Measurements from ENCODE around the gene STK39. TPM values are rescaled to one million over a fixed set of nuclear protein-coding genes. Genes with fewer than 3 reads are reported as not detected.

The STK39 gene
- total and polyA plus RNA-seq, 4 donors: 8.5 to 18.7 (median 11.2) TPM

DNA sequence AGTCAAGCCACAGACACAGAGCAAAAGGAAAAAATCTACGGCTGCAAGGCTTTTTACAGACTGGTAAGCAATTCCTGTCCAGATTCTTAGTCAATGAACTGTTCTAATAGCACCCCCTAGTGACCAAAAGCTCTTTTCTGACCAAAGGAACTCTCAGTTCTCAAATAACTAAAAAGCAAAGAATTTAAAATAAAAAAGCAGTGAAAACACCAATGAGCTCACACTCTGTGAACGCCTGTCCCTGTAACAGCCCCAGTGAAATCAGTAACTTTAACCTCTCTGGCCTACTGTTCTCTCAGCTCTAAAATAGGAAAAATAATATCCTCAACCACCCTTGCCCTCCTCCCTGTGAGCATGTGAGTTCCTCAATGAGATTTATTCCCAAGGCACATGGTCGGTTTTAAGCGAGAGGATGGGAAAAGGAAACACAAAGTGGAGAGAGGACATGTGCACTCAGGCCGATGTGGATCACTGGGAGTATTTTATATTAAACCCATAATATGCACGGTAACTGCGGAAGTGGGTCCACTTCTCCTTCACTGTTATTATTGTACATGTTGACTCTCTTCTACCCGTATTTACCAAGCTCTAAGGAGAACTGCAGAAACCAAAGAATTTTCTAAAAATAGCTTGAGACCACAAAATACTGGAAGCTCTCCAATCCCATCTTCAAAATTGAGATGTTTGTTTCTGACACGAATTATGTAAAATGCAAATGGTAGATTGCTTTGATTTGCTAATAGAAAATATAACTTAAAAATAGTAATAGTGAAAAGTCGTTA is 128.5 kb downstream of the STK39 start:
- Histone ChIP-seq H3K4me1 (ENCODE audit: control insufficient read depth in 5 of 5, insufficient read depth in 5 of 5, low read length in 5 of 5) (peaks cover 0 to 12% (median 0%) of the 10 kb centered on the region in 5 donors), H3K27ac (ENCODE audit: low read depth in 1 of 2, low read length in 1 of 2) (peak overlapping the region in 1 of 2 donors; percentile 40), H3K9ac (ENCODE audit: insufficient read depth in 1 of 2, low read length in 2 of 2) (no peak overlapping the region), H3K36me3 (ENCODE audit: control insufficient read depth in 4 of 4, insufficient read depth in 4 of 4, low read length in 4 of 4) (peaks cover 3 to 18% (median 9%) of the 10 kb centered on the region in 4 donors), H3K4me3 (no peak overlapping the region), H3K27me3 (ENCODE audit: control insufficient read depth in 3 of 3, insufficient read depth in 3 of 3, low read length in 2 of 3) (no peaks in the 10 kb centered on the region), H3K9me3 (ENCODE audit: control insufficient read depth in 4 of 4, insufficient read depth in 3 of 4, low read length in 3 of 4) (no peaks in the 10 kb centered on the region)
- peak; percentile 26 to 93 (median 89) for DNase-seq
- WGBS, 2 donors: 23 to 39% methylated on average over 10 of the region's 10 CpGs
- TF ChIP-seq, protein P1, sequence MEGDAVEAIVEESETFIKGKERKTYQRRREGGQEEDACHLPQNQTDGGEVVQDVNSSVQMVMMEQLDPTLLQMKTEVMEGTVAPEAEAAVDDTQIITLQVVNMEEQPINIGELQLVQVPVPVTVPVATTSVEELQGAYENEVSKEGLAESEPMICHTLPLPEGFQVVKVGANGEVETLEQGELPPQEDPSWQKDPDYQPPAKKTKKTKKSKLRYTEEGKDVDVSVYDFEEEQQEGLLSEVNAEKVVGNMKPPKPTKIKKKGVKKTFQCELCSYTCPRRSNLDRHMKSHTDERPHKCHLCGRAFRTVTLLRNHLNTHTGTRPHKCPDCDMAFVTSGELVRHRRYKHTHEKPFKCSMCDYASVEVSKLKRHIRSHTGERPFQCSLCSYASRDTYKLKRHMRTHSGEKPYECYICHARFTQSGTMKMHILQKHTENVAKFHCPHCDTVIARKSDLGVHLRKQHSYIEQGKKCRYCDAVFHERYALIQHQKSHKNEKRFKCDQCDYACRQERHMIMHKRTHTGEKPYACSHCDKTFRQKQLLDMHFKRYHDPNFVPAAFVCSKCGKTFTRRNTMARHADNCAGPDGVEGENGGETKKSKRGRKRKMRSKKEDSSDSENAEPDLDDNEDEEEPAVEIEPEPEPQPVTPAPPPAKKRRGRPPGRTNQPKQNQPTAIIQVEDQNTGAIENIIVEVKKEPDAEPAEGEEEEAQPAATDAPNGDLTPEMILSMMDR (IDR thresholded peaks at IDR 0.05; ENCODE audit: control extremely low read depth, extremely low read depth): peak; percentile 30
- ATAC-seq (ENCODE audit: insufficient read depth, low FRiP score): peak; percentile 82

GRCh38 chr2:168116448-168116847 is 130.9 kb downstream of the STK39 start:
- DNase-seq: peak in 1 of 3 donors; percentile 16
- WGBS, 2 donors: 82 to 83% methylated on average over 2 of the region's 2 CpGs

DNA sequence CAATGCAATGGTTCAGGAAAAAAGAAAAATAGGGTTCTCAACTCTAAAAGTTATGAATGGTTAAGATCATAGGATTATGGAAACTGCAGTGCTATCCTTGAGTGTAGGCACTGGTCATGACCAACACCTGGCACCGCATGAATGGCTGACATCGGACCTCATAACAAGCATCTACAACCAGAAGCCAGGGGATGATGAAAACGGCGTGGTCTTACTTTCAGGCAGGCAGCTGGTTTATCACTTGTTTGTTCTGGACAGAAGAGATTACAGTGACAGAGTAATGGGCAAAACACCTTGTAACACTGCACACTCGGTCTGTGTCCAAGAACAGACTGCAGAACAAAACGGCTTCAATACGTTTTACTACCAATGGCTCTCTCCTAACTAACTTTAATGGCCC is 132.8 kb downstream of the STK39 start:
- DNase-seq (no peak), ATAC-seq (ENCODE audit: insufficient read depth, low FRiP score) (no peak)
- TF ChIP-seq, protein P1 (IDR thresholded peaks at IDR 0.05; ENCODE audit: control extremely low read depth, extremely low read depth): no peak
- Histone ChIP-seq H3K27me3 (ENCODE audit: control insufficient read depth in 3 of 3, insufficient read depth in 3 of 3, low read length in 2 of 3) (no peaks in the 10 kb centered on the region), H3K27ac (ENCODE audit: low read depth in 1 of 2, low read length in 1 of 2) (no peak overlapping the region), H3K9ac (ENCODE audit: insufficient read depth in 1 of 2, low read length in 2 of 2) (no peak overlapping the region), H3K36me3 (ENCODE audit: control insufficient read depth in 4 of 4, insufficient read depth in 4 of 4, low read length in 4 of 4) (peaks cover 0 to 9% (median 4%) of the 10 kb centered on the region in 4 donors), H3K4me3 (no peak overlapping the region), H3K9me3 (ENCODE audit: control insufficient read depth in 4 of 4, insufficient read depth in 3 of 4, low read length in 3 of 4) (no peaks in the 10 kb centered on the region), H3K4me1 (ENCODE audit: control insufficient read depth in 5 of 5, insufficient read depth in 5 of 5, low read length in 5 of 5) (peaks cover 0 to 16% (median 0%) of the 10 kb centered on the region in 5 donors)
- 95% methylated on average over 7 of the region's 7 CpGs for WGBS, 2 donors

More at GRCh38 chr2:168116448-168116847, 130.9 kb downstream of the STK39 start:
- H3K27me3 ChIP-seq (ENCODE audit: control insufficient read depth in 3 of 3, insufficient read depth in 3 of 3, low read length in 2 of 3): no peaks in the 10 kb centered on the region
- H3K9ac ChIP-seq (ENCODE audit: insufficient read depth in 1 of 2, low read length in 2 of 2): no peak overlapping the region
- peaks cover 0 to 16% (median 0%) of the 10 kb centered on the region in 5 donors for H3K4me1 ChIP-seq (ENCODE audit: control insufficient read depth in 5 of 5, insufficient read depth in 5 of 5, low read length in 5 of 5)
- H3K9me3 ChIP-seq (ENCODE audit: control insufficient read depth in 4 of 4, insufficient read depth in 3 of 4, low read length in 3 of 4): no peaks in the 10 kb centered on the region
- no peak for ATAC-seq (ENCODE audit: insufficient read depth, low FRiP score)
- TF ChIP-seq, protein P1 (IDR thresholded peaks at IDR 0.05; ENCODE audit: control extremely low read depth, extremely low read depth): no peak
- no peak overlapping the region for H3K4me3 ChIP-seq
- H3K27ac ChIP-seq (ENCODE audit: low read depth in 1 of 2, low read length in 1 of 2): no peak overlapping the region
- H3K36me3 ChIP-seq (ENCODE audit: control insufficient read depth in 4 of 4, insufficient read depth in 4 of 4, low read length in 4 of 4): peaks cover 0 to 9% (median 6%) of the 10 kb centered on the region in 4 donors
